Breast epithelium (tissue), 4 donors: ENCODE measurements around the gene CCDC178. TPM values are rescaled to one million over a fixed set of nuclear protein-coding genes. Genes with fewer than 3 reads are reported as not detected.

Experiments
- DNase-seq, 2 donors: peaks; one replicate each; pipeline ENCODE4 v3.0.0-alpha.2; 2019; ENCODE audit warnings: low spot score in 2 of 2
- H3K27ac ChIP-seq, 2 donors: fragments of 200-600 bp; sonication (generic) in 1 of 2; one replicate each; pipeline ENCODE4 v1.5.1; 2016 to 2019; ENCODE audit warnings: mild to moderate bottlenecking in 1 of 2
- H3K27me3 ChIP-seq, 2 donors: fragments of 200-600 bp; sonication (generic) in 1 of 2; one replicate each; pipeline versions ENCODE4 v1.5.1 to v1.6.0; 2017 to 2019; ENCODE audit warnings: control low read depth in 1 of 2, mild to moderate bottlenecking in 1 of 2
- H3K36me3 ChIP-seq: fragments of 200-600 bp; one replicate; pipeline ENCODE4 v1.5.1; 2019
- H3K4me1 ChIP-seq, 2 donors: fragments of 200-600 bp; sonication (generic); one replicate each; pipeline ENCODE4 v1.5.1; 2016 to 2019; ENCODE audit warnings: control low read depth in 1 of 2
- H3K4me3 ChIP-seq, 3 donors: fragments of 200-600 bp; sonication (generic); 1 replicate in 2 of 3; 2 replicates in 1 of 3; pipeline ENCODE4 v1.5.1; 2016 to 2019; ENCODE audit warnings: mild to moderate bottlenecking in 3 of 3, moderate library complexity in 2 of 3
- H3K9me3 ChIP-seq, 2 donors: fragments of 200-600 bp; sonication (generic) in 1 of 2; one replicate each; pipeline ENCODE4 v1.5.1; 2016 to 2019; ENCODE audit warnings: control low read depth in 1 of 2
- CTCF ChIP-seq, 3 donors: fragments of 450-650 bp; IDR thresholded peaks; one replicate each; pipeline ENCODE4 v1.5.1; 2016 to 2017; ENCODE audit warnings: antibody characterized with exemption in 3 of 3, mild to moderate bottlenecking in 3 of 3, moderate library complexity in 3 of 3
- POLR2A ChIP-seq: fragments of 450-650 bp; IDR thresholded peaks from one replicate; pipeline ENCODE4 v1.6.1; 2016; ENCODE audit warnings: antibody characterized with exemption, mild to moderate bottlenecking, moderate library complexity
- POLR2AphosphoS5 ChIP-seq, 3 donors: sonication (generic); formaldehyde crosslinking; IDR thresholded peaks; one replicate each; pipeline ENCODE4 v1.6.1; 2017; ENCODE audit warnings: antibody characterized with exemption in 3 of 3
- intact Hi-C: fragments of 100-400 bp; cut with DNase I; formaldehyde crosslinking; loops from one replicate; pipeline ENCODE4 v1.15.1; 2023; ENCODE audit warnings: low total_unique reads
- total RNA-seq, 3 donors: library from RNA; depleted of rRNA; stranded (reverse); fragments of >200 nt; gene quantifications; one replicate each; pipeline ENCODE4 v1.1.0, GENCODE V29; 2016

The CCDC178 gene
- total RNA-seq, 3 donors from 2014 or later, result 1.6 to 4.6 (median 3.5) TPM

- H3K4me3 ChIP-seq, result no peak overlapping the region
- H3K27ac ChIP-seq, result no peak overlapping the region
- no peak for DNase-seq
- no peaks in the 10 kb centered on the region for H3K36me3 ChIP-seq
- no peak for TF ChIP-seq CTCF (IDR thresholded peaks at IDR 0.05)
- TF ChIP-seq POLR2A, result no peak
- intact Hi-C loops, result no loop called here
- no peaks in the 10 kb centered on the region for H3K9me3 ChIP-seq
- H3K27me3 ChIP-seq, result no peaks in the 10 kb centered on the region
- H3K4me1 ChIP-seq, result no peaks in the 10 kb centered on the region
Measured at GRCh38 chr18:33128581-33128980, 311.9 kb downstream of the CCDC178 start.

GRCh38 chr18:33123862-33124518 lies 316.5 kb downstream of the CCDC178 start:
- intact Hi-C loops, result no loop called here
- no peak overlapping the region for H3K4me3 ChIP-seq
- H3K4me1 ChIP-seq, result no peaks in the 10 kb centered on the region
- no peak overlapping the region for H3K27ac ChIP-seq
- no peaks in the 10 kb centered on the region for H3K27me3 ChIP-seq
- DNase-seq, result no peak
- TF ChIP-seq POLR2A, result no peak
- TF ChIP-seq CTCF (IDR thresholded peaks at IDR 0.05), result no peak
- no peak for TF ChIP-seq POLR2AphosphoS5 (IDR thresholded peaks at IDR 0.05)
- H3K9me3 ChIP-seq, result no peaks in the 10 kb centered on the region
- H3K36me3 ChIP-seq, result no peaks in the 10 kb centered on the region

- Histone ChIP-seq H3K27ac (no peak overlapping the region), H3K4me1 (no peaks in the 10 kb centered on the region), H3K36me3 (no peaks in the 10 kb centered on the region), H3K27me3 (no peaks in the 10 kb centered on the region), H3K9me3 (no peaks in the 10 kb centered on the region), H3K4me3 (no peak overlapping the region)
- intact Hi-C loops, result no loop called here
- TF ChIP-seq POLR2AphosphoS5 (IDR thresholded peaks at IDR 0.05) (no peak), POLR2A (no peak), CTCF (IDR thresholded peaks at IDR 0.05) (no peak)
- no peak for DNase-seq
Measured at GRCh38 chr18:33116376-33116775, 324.1 kb downstream of the CCDC178 start.

GRCh38 chr18:33115917-33116316 lies 324.6 kb downstream of the CCDC178 start:
- no peak for DNase-seq
- no peaks in the 10 kb centered on the region for H3K4me1 ChIP-seq
- no peaks in the 10 kb centered on the region for H3K27me3 ChIP-seq
- H3K27ac ChIP-seq, result no peak overlapping the region
- no peak overlapping the region for H3K4me3 ChIP-seq
- TF ChIP-seq POLR2A (no peak), CTCF (IDR thresholded peaks at IDR 0.05) (no peak), POLR2AphosphoS5 (IDR thresholded peaks at IDR 0.05) (no peak)
- intact Hi-C loops, result no loop called here
- H3K9me3 ChIP-seq, result no peaks in the 10 kb centered on the region
- H3K36me3 ChIP-seq, result no peaks in the 10 kb centered on the region

GRCh38 chr18:33115476-33115875 lies 325.0 kb downstream of the CCDC178 start:
- Histone ChIP-seq H3K27ac (no peak overlapping the region), H3K4me1 (no peaks in the 10 kb centered on the region), H3K9me3 (no peaks in the 10 kb centered on the region), H3K4me3 (no peak overlapping the region), H3K36me3 (no peaks in the 10 kb centered on the region), H3K27me3 (no peaks in the 10 kb centered on the region)
- intact Hi-C loops, result no loop called here
- no peak for DNase-seq
- TF ChIP-seq CTCF (IDR thresholded peaks at IDR 0.05) (no peak), POLR2A (no peak), POLR2AphosphoS5 (IDR thresholded peaks at IDR 0.05) (no peak)
